Neural progenitor cell (in vitro differentiated cells): ENCODE results near the gene SRPX2. TPM values are rescaled to one million over a fixed set of nuclear protein-coding genes. Genes with fewer than 3 reads are reported as not detected.
"Not testable (repeated sequence)": the region's sequence is repeated elsewhere in the genome, so short reads cannot be mapped to it uniquely, and the experiment has no call there.

Experiments
- DNase-seq: peaks from one replicate; pipeline ENCODE4 v3.0.0-alpha.2; 2016; ENCODE audit warnings: low spot score
- H2AFZ ChIP-seq: fragments of 200-600 bp; sonication (generic); replicated peaks from 2 replicates; pipeline ENCODE4 v1.6.1; 2016; ENCODE audit warnings: antibody characterized with exemption
- H3F3A ChIP-seq: fragments of 200-600 bp; sonication (generic); 2 replicates; pipeline ENCODE4 v1.6.1; 2016; ENCODE audit warnings: antibody characterized with exemption, low read depth
- H3K27ac ChIP-seq: fragments of 200-600 bp; sonication (generic); 2 replicates; pipeline ENCODE4 v1.5.1; 2016; ENCODE audit warnings: mild to moderate bottlenecking
- H3K27me3 ChIP-seq: fragments of 200-600 bp; sonication (generic); 2 replicates; pipeline ENCODE4 v1.6.1; 2016; ENCODE audit warnings: mild to moderate bottlenecking, moderate library complexity
- H3K36me3 ChIP-seq: fragments of 200-600 bp; sonication (generic); 2 replicates; pipeline ENCODE4 v1.5.1; 2016
- H3K4me1 ChIP-seq: fragments of 200-600 bp; sonication (generic); 2 replicates; pipeline ENCODE4 v1.6.1; 2016; ENCODE audit warnings: mixed run types
- H3K4me2 ChIP-seq: fragments of 200-600 bp; sonication (generic); 2 replicates; pipeline ENCODE4 v1.6.1; 2016
- H3K4me3 ChIP-seq: fragments of 200-600 bp; sonication (generic); 2 replicates; pipeline ENCODE4 v1.5.1; 2016
- H3K79me2 ChIP-seq: fragments of 200-600 bp; sonication (generic); 2 replicates; pipeline ENCODE4 v1.6.1; 2016; ENCODE audit warnings: low read depth
- H3K9ac ChIP-seq: fragments of 200-600 bp; sonication (generic); 2 replicates; pipeline ENCODE4 v1.6.1; 2016
- H3K9me3 ChIP-seq: fragments of 200-600 bp; sonication (generic); 2 replicates; pipeline ENCODE4 v1.5.1; 2016; ENCODE audit warnings: low read depth
- H4K20me1 ChIP-seq: fragments of 200-600 bp; sonication (generic); 2 replicates; pipeline ENCODE4 v1.6.1; 2016; ENCODE audit warnings: low read depth
- H3K27ac Mint-ChIP-seq: 3 replicates; pipeline ENCODE4 v1.8.0; 2021; ENCODE audit warnings: mixed read lengths
- H3K27me3 Mint-ChIP-seq: 2 replicates; pipeline ENCODE4 v1.8.0; 2022; ENCODE audit warnings: low read depth, mild to moderate bottlenecking, inconsistent platforms, moderate library complexity, mixed read lengths; ENCODE audit not compliant: insufficient read depth
- H3K36me3 Mint-ChIP-seq: 3 replicates; pipeline ENCODE4 v1.8.0; 2021; ENCODE audit warnings: mixed read lengths
- H3K4me1 Mint-ChIP-seq: 3 replicates; pipeline ENCODE4 v1.8.0; 2021; ENCODE audit warnings: mixed read lengths
- H3K4me3 Mint-ChIP-seq: 3 replicates; pipeline ENCODE4 v1.8.0; 2021; ENCODE audit warnings: mild to moderate bottlenecking, moderate library complexity, mixed read lengths
- H3K9me3 Mint-ChIP-seq: 3 replicates; pipeline ENCODE4 v1.8.0; 2020; ENCODE audit warnings: mixed read lengths
- EZH2 ChIP-seq: fragments of 200-600 bp; sonication (generic); IDR thresholded peaks from 2 replicates; pipeline ENCODE4 v1.6.1; 2017; ENCODE audit warnings: antibody characterized with exemption, mild to moderate bottlenecking, moderate library complexity
- EZH2phosphoT487 ChIP-seq: fragments of 200-600 bp; sonication (generic); IDR thresholded peaks from 2 replicates; pipeline ENCODE4 v1.6.1; 2017; ENCODE audit warnings: antibody characterized with exemption
- total RNA-seq: library from RNA; depleted of rRNA; stranded (reverse); fragments of >200 nt; gene quantifications from 2 replicates; pipeline ENCODE4 v1.2.3, GENCODE V29; 2015; ENCODE audit warnings: low replicate concordance
- TF ChIP-seq, protein P1 (sequence below): fragments of 200-600 bp; sonication (generic); IDR thresholded peaks from 2 replicates; pipeline ENCODE4 v1.5.1; 2017; ENCODE audit warnings: antibody characterized with exemption, mild to moderate bottlenecking

Gene SRPX2
- total RNA-seq, 1 donor from 2014 or later, result 0.11 TPM

DNA sequence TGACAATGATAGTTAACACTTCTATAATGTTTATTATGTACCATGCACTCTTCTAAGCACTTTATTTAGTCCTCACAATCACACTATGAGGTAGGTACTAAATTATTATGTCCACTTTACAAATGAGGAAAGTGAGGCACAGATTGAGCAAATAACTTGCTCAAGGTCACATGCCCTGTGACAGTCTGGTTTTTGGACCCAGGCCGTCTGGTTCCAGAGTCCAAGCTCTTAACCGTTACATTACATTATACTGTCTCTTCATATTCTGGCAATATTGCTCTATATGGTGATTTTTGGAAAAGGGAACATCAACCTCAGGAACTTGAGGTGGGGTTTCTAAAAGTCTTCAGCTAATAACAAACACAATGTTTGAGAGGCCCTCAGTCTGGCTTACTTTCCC lies 75.1 kb downstream of the SRPX2 start:
- no peak overlapping the region for H3K4me3 Mint-ChIP-seq
- H3K4me1 Mint-ChIP-seq, result peaks cover 8% of the 10 kb centered on the region
- H3K36me3 Mint-ChIP-seq, result no peaks in the 10 kb centered on the region
- peaks cover 17% of the 10 kb centered on the region for H3K9me3 Mint-ChIP-seq
- Histone ChIP-seq H3K27me3 (no peaks in the 10 kb centered on the region), H2AFZ (no peak overlapping the region), H3K27ac (no peak overlapping the region), H3K4me3 (no peak overlapping the region), H3K4me2 (no peak overlapping the region), H4K20me1 (no peaks in the 10 kb centered on the region), H3K36me3 (no peaks in the 10 kb centered on the region), H3K9me3 (peaks cover 9% of the 10 kb centered on the region), H3K79me2 (no peaks in the 10 kb centered on the region), H3F3A (no peaks in the 10 kb centered on the region), H3K4me1 (no peaks in the 10 kb centered on the region), H3K9ac (no peak overlapping the region)
- H3K27ac Mint-ChIP-seq, result no peak overlapping the region
- peaks cover 5% of the 10 kb centered on the region for H3K27me3 Mint-ChIP-seq
- no peak for DNase-seq
- TF ChIP-seq, protein P1, sequence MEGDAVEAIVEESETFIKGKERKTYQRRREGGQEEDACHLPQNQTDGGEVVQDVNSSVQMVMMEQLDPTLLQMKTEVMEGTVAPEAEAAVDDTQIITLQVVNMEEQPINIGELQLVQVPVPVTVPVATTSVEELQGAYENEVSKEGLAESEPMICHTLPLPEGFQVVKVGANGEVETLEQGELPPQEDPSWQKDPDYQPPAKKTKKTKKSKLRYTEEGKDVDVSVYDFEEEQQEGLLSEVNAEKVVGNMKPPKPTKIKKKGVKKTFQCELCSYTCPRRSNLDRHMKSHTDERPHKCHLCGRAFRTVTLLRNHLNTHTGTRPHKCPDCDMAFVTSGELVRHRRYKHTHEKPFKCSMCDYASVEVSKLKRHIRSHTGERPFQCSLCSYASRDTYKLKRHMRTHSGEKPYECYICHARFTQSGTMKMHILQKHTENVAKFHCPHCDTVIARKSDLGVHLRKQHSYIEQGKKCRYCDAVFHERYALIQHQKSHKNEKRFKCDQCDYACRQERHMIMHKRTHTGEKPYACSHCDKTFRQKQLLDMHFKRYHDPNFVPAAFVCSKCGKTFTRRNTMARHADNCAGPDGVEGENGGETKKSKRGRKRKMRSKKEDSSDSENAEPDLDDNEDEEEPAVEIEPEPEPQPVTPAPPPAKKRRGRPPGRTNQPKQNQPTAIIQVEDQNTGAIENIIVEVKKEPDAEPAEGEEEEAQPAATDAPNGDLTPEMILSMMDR, result no peak
- no peak for TF ChIP-seq EZH2
- no peak for TF ChIP-seq EZH2phosphoT487

- Histone ChIP-seq H4K20me1 (no peaks in the 10 kb centered on the region), H3F3A (no peaks in the 10 kb centered on the region), H2AFZ (no peak overlapping the region), H3K36me3 (no peaks in the 10 kb centered on the region), H3K79me2 (no peaks in the 10 kb centered on the region), H3K4me1 (no peaks in the 10 kb centered on the region), H3K9ac (no peak overlapping the region), H3K4me2 (no peak overlapping the region), H3K27me3 (no peaks in the 10 kb centered on the region), H3K4me3 (no peak overlapping the region), H3K27ac (no peak overlapping the region), H3K9me3 (peaks cover 9% of the 10 kb centered on the region)
- no peaks in the 10 kb centered on the region for H3K36me3 Mint-ChIP-seq
- no peak for TF ChIP-seq EZH2
- TF ChIP-seq EZH2phosphoT487, result no peak
- TF ChIP-seq, protein P1, result no peak
- no peak overlapping the region for H3K27ac Mint-ChIP-seq
- H3K9me3 Mint-ChIP-seq, result peaks cover 19% of the 10 kb centered on the region
- DNase-seq, result no peak
- peaks cover 5% of the 10 kb centered on the region for H3K27me3 Mint-ChIP-seq
- no peak overlapping the region for H3K4me3 Mint-ChIP-seq
- H3K4me1 Mint-ChIP-seq, result peaks cover 8% of the 10 kb centered on the region
Measured at GRCh38 chrX:100720301-100720700, 76.3 kb downstream of the SRPX2 start.

DNA sequence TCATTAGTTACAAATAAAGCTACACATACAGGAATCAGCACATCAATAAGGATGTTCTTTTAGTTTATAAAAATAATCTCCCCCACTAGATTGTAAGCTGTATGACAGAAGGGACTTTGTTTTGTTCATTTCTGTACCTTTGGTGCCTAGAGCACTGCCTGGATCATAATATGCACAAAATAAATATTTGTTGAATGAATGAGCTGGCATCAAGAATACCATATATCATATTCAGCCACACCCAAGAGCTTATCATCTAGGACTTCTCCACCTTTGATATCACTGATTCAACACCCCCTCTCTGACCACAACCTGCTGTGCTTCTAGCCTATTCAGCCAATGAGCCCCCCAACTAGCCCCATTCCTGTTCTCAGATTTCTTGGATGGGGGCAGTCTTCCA lies 77.3 kb downstream of the SRPX2 start:
- Histone ChIP-seq H3K9ac (no peak overlapping the region), H3K9me3 (peaks cover 9% of the 10 kb centered on the region), H3F3A (no peaks in the 10 kb centered on the region), H3K27ac (no peak overlapping the region), H3K4me3 (no peak overlapping the region), H2AFZ (no peak overlapping the region), H3K27me3 (no peaks in the 10 kb centered on the region), H3K4me2 (no peak overlapping the region), H3K79me2 (no peaks in the 10 kb centered on the region), H3K4me1 (no peaks in the 10 kb centered on the region), H3K36me3 (no peaks in the 10 kb centered on the region), H4K20me1 (no peaks in the 10 kb centered on the region)
- TF ChIP-seq, protein P1, result no peak
- TF ChIP-seq EZH2 (no peak), EZH2phosphoT487 (no peak)
- no peaks in the 10 kb centered on the region for H3K36me3 Mint-ChIP-seq
- peaks cover 5% of the 10 kb centered on the region for H3K27me3 Mint-ChIP-seq
- H3K4me3 Mint-ChIP-seq, result no peak overlapping the region
- DNase-seq, result no peak
- peaks cover 8% of the 10 kb centered on the region for H3K4me1 Mint-ChIP-seq
- H3K9me3 Mint-ChIP-seq, result peaks cover 19% of the 10 kb centered on the region
- no peak overlapping the region for H3K27ac Mint-ChIP-seq

- H3F3A ChIP-seq, result not testable (repeated sequence)
Measured at GRCh38 chrX:100724006-100724405, 80.0 kb downstream of the SRPX2 start.

More at GRCh38 chrX:100724006-100724405, 80.0 kb downstream of the SRPX2 start:
- H3K27me3 ChIP-seq, result peaks cover 11% of the 10 kb centered on the region
- H3K27me3 Mint-ChIP-seq, H4K20me1 ChIP-seq, H3K27ac Mint-ChIP-seq, H3K36me3 ChIP-seq, H3K9me3 ChIP-seq, H3K4me1 Mint-ChIP-seq, H3K4me2 ChIP-seq, H3K4me1 ChIP-seq, H3K27ac ChIP-seq, H2AFZ ChIP-seq, H3K36me3 Mint-ChIP-seq, DNase-seq, H3K4me3 Mint-ChIP-seq, H3K4me3 ChIP-seq, H3K9ac ChIP-seq, H3K79me2 ChIP-seq: not testable (repeated sequence)
- H3K9me3 Mint-ChIP-seq, result peaks cover 19% of the 10 kb centered on the region

Other genes starting within 250 kb of the SRPX2 start
- 3.4 TPM in 2 replicates for gene PCDH19, start 233.9 kb upstream of the SRPX2 start, total RNA-seq
- not detected in 2 replicates for gene TNMD, start 59.3 kb upstream of the SRPX2 start, total RNA-seq
- 138 and 205 TPM in 2 replicates for gene TSPAN6, start 7.4 kb upstream of the SRPX2 start, total RNA-seq
- 0.22 and 0.39 TPM in 2 replicates for gene SYTL4, start 87.9 kb downstream of the SRPX2 start, total RNA-seq
- 19.8 and 22.2 TPM in 2 replicates for gene CSTF2, start 176.2 kb downstream of the SRPX2 start, total RNA-seq
- gene NOX1, start 230.2 kb downstream of the SRPX2 start, total RNA-seq, result not detected in 2 replicates